SK-N-SH treated with all-trans-retinoic acid at 6 μM for 48 hours (cell line): ENCODE measurements around the gene KCNK15.

Experiments
- ATAC-seq: fragments of 200-7000 bp; cut with Tn5 transposase; 3 replicates; pipeline ENCODE4 v1.9.1; 2020; ENCODE audit warnings: mild to moderate bottlenecking, moderate library complexity
- ARNTL ChIP-seq: fragments of 450-650 bp; formaldehyde crosslinking; IDR thresholded peaks from 2 replicates; pipeline ENCODE4 v1.5.0; 2020; ENCODE audit warnings: low read depth, mild to moderate bottlenecking, moderate library complexity, borderline replicate concordance
- BACH2 ChIP-seq: fragments of 250-450 bp; sonication (Bioruptor Pico); IDR thresholded peaks from 2 replicates; pipeline ENCODE4 v1.9.0; 2021; ENCODE audit warnings: mild to moderate bottlenecking, borderline replicate concordance
- CREB5 ChIP-seq: fragments of 250-450 bp; sonication (Bioruptor Pico); IDR thresholded peaks from 2 replicates; pipeline ENCODE4 v1.5.1; 2020; ENCODE audit warnings: low read depth, mild to moderate bottlenecking, moderate library complexity
- CSDC2 ChIP-seq: fragments of 250-450 bp; sonication (Bioruptor Pico); IDR thresholded peaks from 2 replicates; pipeline ENCODE4 v1.5.0; 2020; ENCODE audit warnings: mild to moderate bottlenecking, moderate library complexity
- CSRNP3 ChIP-seq: fragments of 250-450 bp; sonication (Bioruptor Pico); IDR thresholded peaks from 2 replicates; pipeline ENCODE4 v1.5.1; 2021; ENCODE audit warnings: mild to moderate bottlenecking, moderate library complexity
- ESRRG ChIP-seq: fragments of 250-450 bp; sonication (Bioruptor Pico); IDR thresholded peaks from 2 replicates; pipeline ENCODE4 v1.6.1; 2021; ENCODE audit warnings: mild to moderate bottlenecking
- GLIS3 ChIP-seq: fragments of 250-450 bp; sonication (Bioruptor Pico); IDR thresholded peaks from 2 replicates; pipeline ENCODE4 v1.5.0; 2020; ENCODE audit warnings: mild to moderate bottlenecking, moderate library complexity
- ISL1 ChIP-seq: fragments of 250-450 bp; sonication (Bioruptor Pico); IDR thresholded peaks from 2 replicates; pipeline ENCODE4 v2.1.2; 2022; ENCODE audit warnings: mild to moderate bottlenecking, moderate library complexity
- OSR1 ChIP-seq: fragments of 250-450 bp; sonication (Bioruptor Pico); IDR thresholded peaks from 2 replicates; pipeline ENCODE4 v1.8.0; 2022; ENCODE audit warnings: moderate library complexity, mild to moderate bottlenecking, inconsistent platforms
- POU6F1 ChIP-seq: fragments of 250-450 bp; sonication (Bioruptor Pico); IDR thresholded peaks from 2 replicates; pipeline ENCODE4 v1.8.0; 2021; ENCODE audit warnings: low read depth, mild to moderate bottlenecking, moderate library complexity, borderline replicate concordance
- PPARA ChIP-seq: fragments of 250-450 bp; sonication (Bioruptor Pico); IDR thresholded peaks from 2 replicates; pipeline ENCODE4 v1.5.0; 2020; ENCODE audit warnings: mild to moderate bottlenecking, borderline replicate concordance
- RARB ChIP-seq: fragments of 250-450 bp; sonication (Bioruptor Pico); IDR thresholded peaks from 2 replicates; pipeline ENCODE4 v1.8.0; 2021; ENCODE audit warnings: mild to moderate bottlenecking, moderate library complexity
- SNAI2 ChIP-seq: fragments of 250-450 bp; sonication (Bioruptor Pico); IDR thresholded peaks from 2 replicates; pipeline ENCODE4 v1.5.0; 2020; ENCODE audit warnings: mild to moderate bottlenecking, moderate library complexity
- TOX ChIP-seq: fragments of 250-450 bp; sonication (Bioruptor Pico); IDR thresholded peaks from 2 replicates; pipeline ENCODE4 v1.8.0; 2021; ENCODE audit warnings: mild to moderate bottlenecking, moderate library complexity, borderline replicate concordance
- TSHZ2 ChIP-seq: fragments of 250-450 bp; sonication (Bioruptor Pico); IDR thresholded peaks from 2 replicates; pipeline ENCODE4 v1.5.0; 2020; ENCODE audit warnings: mild to moderate bottlenecking, moderate library complexity
- ZFP3 ChIP-seq: fragments of 250-450 bp; sonication (Bioruptor Pico); IDR thresholded peaks from 2 replicates; pipeline ENCODE4 v1.5.0; 2020; ENCODE audit warnings: mild to moderate bottlenecking, moderate library complexity
- ZFP30 ChIP-seq: fragments of 450-650 bp; formaldehyde crosslinking; IDR thresholded peaks from 2 replicates; pipeline ENCODE4 v1.5.0; 2022; ENCODE audit warnings: mild to moderate bottlenecking, moderate library complexity
- ZNF565 ChIP-seq: fragments of 450-650 bp; formaldehyde crosslinking; conservative IDR thresholded peaks from 2 replicates; pipeline ENCODE4 v1.5.0; 2020; ENCODE audit warnings: low read depth, mild to moderate bottlenecking, moderate library complexity
- ZNF8 ChIP-seq: fragments of 450-650 bp; formaldehyde crosslinking; IDR thresholded peaks from 2 replicates; pipeline ENCODE4 v1.5.0; 2020; ENCODE audit warnings: mild to moderate bottlenecking, moderate library complexity
- TF ChIP-seq, protein P1 (sequence below): fragments of 250-450 bp; sonication (Bioruptor Pico); IDR thresholded peaks from 2 replicates; pipeline ENCODE4 v1.8.0; 2020; ENCODE audit warnings: mild to moderate bottlenecking, moderate library complexity, borderline replicate concordance

Gene KCNK15

GRCh38 chr20:44790638-44791393 lies 45.2 kb downstream of the KCNK15 start:
- no peak for ATAC-seq
- no peak for TF ChIP-seq ZNF565
- no peak for TF ChIP-seq ZNF8 (CRISPR knock-in tag)
- TF ChIP-seq ZFP3 (CRISPR knock-in tag), result no peak
- no peak for TF ChIP-seq POU6F1
- TF ChIP-seq ZFP30 (CRISPR knock-in tag), result no peak
- no peak for TF ChIP-seq GLIS3 (CRISPR knock-in tag)
- TF ChIP-seq ISL1 (CRISPR knock-in tag), result no peak
- no peak for TF ChIP-seq CSDC2
- no peak for TF ChIP-seq TSHZ2 (CRISPR knock-in tag)
- TF ChIP-seq CSRNP3 (CRISPR knock-in tag), result no peak
- no peak for TF ChIP-seq ESRRG (CRISPR knock-in tag)
- TF ChIP-seq ARNTL (CRISPR knock-in tag), result no peak
- no peak for TF ChIP-seq TOX (CRISPR knock-in tag)
- TF ChIP-seq, protein P1, sequence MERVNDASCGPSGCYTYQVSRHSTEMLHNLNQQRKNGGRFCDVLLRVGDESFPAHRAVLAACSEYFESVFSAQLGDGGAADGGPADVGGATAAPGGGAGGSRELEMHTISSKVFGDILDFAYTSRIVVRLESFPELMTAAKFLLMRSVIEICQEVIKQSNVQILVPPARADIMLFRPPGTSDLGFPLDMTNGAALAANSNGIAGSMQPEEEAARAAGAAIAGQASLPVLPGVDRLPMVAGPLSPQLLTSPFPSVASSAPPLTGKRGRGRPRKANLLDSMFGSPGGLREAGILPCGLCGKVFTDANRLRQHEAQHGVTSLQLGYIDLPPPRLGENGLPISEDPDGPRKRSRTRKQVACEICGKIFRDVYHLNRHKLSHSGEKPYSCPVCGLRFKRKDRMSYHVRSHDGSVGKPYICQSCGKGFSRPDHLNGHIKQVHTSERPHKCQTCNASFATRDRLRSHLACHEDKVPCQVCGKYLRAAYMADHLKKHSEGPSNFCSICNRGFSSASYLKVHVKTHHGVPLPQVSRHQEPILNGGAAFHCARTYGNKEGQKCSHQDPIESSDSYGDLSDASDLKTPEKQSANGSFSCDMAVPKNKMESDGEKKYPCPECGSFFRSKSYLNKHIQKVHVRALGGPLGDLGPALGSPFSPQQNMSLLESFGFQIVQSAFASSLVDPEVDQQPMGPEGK (CRISPR knock-in tag), result no peak
- TF ChIP-seq BACH2 (CRISPR knock-in tag), result no peak
- no peak for TF ChIP-seq SNAI2 (CRISPR knock-in tag)
- TF ChIP-seq OSR1 (CRISPR knock-in tag), result no peak
- no peak for TF ChIP-seq RARB
- TF ChIP-seq PPARA (CRISPR knock-in tag), result no peak
- TF ChIP-seq CREB5 (CRISPR knock-in tag), result no peak

DNA sequence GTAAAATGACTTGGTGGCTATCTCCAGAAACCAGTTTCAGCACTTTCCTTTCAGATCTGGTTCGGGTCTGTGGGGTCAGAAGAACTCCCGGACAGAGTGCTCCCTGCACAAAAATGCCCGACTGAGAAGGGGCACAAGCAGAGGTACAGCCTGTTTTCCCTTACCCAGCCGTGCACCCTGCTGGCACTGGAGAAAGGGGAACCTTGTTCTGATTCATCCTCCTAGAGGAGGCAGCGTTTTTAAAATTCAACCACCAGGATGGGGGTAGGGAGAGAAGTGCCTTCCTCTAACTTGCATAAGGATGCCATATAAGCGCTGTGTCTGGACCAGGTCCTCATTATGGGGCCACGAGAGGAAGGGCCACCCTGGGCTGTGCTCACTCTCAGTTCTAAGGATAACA lies 47.1 kb downstream of the KCNK15 start:
- no peak for ATAC-seq
- TF ChIP-seq PPARA (CRISPR knock-in tag) (no peak), TSHZ2 (CRISPR knock-in tag) (no peak), BACH2 (CRISPR knock-in tag) (no peak), ZFP30 (CRISPR knock-in tag) (no peak), ZNF8 (CRISPR knock-in tag) (no peak), CSRNP3 (CRISPR knock-in tag) (no peak), OSR1 (CRISPR knock-in tag) (no peak), RARB (no peak), ZNF565 (no peak), POU6F1 (no peak)
- TF ChIP-seq, protein P1 (CRISPR knock-in tag), result no peak
